AG08395 (cell line): ENCODE measurements around the gene TET3.
A peak's percentile ranks its signal among the peaks of the same experiment; 100 is the strongest.

Experiments used
- DNase-seq: peaks from one replicate; pipeline ENCODE4 v3.0.0; 2012; ENCODE audit warnings: mixed read lengths, low spot score

TET3 gene

DNA sequence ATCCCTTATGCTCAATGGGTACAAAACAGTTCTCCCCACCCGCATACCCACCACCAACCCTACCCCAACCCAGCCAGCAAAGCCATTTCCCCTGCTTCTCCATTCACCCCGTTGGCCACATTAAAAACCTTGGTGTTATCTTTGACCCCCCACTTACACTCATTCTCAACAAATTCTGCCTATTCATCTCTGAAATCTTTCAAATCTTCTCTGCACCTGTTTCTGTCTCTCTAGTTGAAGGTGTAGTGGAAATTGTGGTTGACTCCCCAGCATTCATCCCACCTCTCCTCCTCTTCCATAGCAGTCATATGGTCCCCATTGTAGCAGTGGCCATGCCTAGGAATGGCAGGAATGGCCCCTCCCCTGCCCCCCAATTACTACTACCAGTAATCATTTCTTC lies 20.5 kb upstream of the TET3 start:
- DNase-seq, result no peak

DNA sequence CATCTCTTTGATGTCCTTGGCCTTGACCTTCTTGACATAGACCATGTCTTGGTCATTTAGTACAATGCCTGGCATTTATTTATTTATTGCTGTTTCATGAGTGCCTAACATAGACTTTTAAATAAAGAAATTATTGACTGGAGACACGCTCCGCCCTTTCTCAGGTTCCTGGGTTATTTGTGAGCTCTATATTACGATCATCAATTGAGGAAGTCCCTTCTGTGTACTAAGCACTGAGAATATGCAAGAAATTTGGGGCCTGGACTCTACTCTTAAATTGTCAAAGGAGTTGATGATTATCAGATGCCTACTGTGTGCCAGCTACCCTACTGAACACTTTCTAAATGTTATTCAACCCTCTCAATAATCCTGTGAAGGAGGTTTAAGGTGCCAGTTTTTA lies 19.7 kb upstream of the TET3 start:
- no peak for DNase-seq

DNA sequence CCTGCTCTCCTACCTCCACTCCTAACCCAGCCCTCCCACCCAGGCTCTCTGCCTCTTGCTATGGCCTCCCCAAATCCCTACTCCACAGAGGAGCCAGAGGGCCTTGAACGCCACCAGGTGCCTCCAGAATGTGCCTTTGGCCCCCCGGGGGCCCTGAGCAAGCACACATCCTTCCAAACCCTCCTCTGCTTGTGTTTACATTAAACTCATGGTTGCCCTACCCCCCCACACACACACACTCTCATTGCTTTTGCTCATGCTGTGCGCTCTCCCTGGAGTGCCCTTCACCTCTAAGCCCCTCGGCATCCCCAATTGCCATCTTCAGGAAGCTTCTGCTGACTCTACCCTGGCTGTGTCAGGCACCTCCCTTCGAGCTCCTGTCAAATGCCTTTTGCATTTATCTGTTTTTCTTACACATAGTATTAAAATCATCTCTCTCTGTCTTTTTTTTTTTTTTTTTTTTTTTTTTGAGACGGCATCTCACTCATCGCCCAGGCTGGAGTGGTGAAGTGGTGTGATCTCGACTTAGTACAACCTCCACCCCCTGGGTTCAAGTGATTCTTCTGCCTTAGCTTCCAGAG lies 16.3 kb upstream of the TET3 start:
- DNase-seq, result no peak

DNA sequence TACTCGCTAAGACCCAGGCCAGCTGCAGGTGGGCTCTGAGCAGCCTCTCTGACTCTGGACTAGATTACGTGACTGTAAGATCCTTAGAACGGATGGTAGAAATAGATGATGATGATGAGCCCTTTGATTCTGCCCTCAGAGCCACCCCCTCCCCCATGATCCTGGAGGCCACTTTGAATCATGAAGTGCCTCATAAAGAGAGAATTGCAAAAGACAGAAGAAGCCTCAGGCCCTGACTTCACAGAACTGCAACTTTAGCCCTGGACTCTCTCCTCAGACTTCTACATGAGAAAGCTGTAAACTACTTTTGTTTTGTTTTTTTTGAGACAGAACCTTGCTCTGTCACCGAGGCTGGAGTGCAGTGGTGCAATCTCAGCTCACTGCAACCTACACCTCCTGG lies 15.4 kb upstream of the TET3 start:
- no peak for DNase-seq

DNA sequence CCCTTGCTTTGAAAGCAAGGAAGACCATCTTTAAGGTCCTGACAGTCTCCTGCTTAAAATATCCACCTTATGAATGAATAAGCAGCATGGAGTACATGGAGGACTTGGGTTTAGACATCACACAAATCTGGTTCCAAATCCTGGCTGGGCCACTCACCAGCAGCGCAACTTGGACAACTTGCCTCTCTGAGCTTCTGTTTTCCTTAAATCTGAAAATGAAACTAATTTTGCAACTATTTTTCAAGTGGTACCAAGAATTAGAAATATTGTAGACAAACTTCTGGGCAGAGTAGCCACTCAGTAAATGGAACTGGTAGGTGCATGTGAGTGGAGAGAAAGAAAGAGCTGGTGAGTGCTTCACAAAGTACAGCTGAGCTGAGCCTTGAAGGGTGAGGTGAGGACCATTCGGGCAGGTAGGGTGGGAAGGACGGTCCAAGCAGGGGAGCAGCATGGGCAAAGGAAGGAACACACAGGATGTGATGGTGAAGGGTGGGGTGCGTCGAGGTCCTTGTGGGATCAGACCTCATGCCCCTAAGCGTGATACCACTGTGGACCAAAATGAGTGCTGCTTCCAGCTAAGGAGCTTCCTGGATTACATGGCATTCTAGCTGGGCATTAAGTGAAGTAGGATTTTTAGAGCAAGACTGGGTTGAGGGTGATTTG lies 14.4 kb upstream of the TET3 start:
- DNase-seq, result no peak

DNA sequence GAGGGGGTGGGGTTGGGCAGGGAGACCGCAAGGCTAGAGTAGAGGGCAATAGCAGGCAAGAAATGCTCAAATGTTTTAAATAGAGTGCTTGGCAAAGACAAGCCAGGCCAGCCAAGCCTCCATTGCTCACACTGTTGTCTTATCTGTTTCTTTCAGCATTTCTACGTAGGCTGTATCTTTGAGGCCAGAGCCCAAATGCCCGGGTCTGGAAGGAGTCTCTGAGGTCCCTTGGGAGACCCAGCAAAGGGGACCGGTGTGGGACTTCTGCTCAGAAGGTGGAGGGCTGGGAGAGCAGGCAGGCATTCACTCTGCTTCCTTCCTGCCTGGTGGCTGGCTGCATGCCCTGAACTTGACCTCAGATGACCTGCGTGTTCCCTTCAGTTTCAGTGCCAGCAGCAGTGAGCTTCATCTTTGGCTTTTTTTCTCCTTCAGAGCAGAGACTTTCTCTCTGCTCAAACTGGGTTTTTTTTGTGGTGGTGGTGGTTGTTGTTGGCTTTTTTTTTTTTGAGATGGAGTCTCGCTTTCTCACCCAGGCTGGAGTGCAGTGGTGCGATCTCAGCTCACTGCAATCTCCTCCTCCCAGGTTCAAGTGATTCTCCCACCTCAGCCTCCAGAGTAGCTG lies 13.7 kb upstream of the TET3 start:
- DNase-seq, result peak; percentile 60

DNA sequence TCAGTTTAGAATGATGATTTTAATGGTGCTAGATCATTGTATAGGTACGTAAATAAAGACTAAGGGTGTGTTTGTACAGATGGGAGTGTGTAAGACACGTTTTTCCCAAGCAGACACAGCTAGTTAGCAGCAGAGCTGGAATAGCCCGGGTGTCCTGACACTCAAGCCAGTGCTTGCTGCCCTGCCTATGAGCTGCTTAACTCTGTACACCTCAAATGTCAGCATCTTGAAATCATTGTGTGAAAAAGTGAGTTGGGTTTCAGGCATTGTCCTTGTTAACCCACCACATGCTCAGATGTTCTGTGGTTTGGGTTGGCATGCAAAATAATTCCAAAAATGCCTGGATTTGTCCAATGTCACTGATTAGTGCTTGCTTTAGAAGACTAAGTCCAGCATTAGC lies 13.0 kb upstream of the TET3 start:
- DNase-seq, result no peak

DNA sequence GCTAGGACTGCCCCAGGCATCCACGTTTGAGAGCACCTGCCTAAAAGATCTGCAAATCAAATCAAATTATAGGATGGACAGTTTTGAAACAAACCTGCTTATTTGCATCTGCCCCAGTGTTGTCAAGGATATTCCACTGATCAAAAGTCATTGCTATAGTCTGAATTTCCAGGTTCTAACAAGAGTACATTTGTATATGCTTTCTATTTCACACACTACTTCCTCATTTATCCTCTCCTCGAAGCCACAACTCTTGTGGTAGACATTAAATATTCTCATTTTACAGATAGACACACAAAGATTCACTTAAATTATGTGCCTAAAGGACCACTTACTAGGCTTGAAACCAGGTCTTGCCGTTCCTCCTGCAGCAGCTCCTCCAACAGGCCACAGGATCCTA lies 11.9 kb upstream of the TET3 start:
- no peak for DNase-seq

DNA sequence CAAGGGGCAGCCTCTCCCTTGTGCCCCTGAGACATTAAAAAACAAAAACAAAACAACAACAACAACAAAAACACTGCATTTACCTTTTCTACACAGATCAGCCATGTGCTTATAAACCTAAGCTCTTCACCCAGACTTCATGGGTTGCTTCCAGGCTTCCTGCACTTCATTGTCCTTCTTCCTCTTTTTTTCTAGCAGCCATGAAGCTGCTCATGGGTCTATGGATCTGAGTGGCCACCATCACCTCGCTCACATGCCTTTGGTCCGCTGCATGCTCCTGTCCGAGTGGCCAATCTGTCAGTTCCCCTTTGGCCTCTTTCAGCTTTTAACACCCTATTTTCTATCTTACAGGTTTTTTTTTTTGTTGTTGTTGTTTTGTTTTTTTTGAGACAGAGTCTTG lies 9.0 kb upstream of the TET3 start:
- no peak for DNase-seq

DNA sequence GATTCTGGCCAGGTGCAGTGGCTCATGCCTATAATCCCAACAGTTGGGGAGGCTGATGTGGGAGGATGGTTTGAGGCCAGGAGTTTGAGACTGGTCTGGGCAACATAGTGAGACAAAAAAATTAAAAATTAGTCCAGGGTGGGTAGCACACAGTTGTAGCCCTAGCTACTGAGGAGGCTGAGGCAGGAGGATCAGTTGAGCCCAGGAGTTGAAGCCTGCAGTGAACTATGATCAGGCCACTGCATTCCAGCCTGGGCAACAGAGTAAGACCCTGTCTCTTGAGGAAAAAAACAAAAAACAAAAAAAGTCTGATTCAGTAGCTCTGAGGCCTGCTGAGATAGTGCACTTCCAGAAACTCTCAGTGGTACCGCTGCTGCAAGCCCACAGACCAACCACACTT lies 7.9 kb upstream of the TET3 start:
- no peak for DNase-seq

DNA sequence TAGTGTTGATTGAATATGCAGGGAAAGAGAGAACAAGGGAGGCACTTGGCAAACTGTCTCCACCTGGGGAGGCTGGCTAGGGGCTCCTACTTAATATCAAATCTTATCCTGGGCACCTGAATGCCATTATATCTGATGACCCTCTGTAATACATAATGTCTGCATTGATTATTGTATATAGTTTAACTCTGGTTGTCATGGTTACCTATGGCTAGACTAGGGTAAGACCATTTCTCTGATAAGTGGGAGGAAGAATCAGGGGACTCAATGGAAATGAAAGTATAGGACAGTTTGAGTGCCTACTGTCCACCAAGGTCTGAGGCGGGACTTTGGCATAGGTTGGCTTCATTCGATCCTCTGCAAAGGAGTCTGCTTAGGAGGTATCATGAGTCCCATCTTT lies 7.2 kb upstream of the TET3 start:
- DNase-seq, result no peak

DNA sequence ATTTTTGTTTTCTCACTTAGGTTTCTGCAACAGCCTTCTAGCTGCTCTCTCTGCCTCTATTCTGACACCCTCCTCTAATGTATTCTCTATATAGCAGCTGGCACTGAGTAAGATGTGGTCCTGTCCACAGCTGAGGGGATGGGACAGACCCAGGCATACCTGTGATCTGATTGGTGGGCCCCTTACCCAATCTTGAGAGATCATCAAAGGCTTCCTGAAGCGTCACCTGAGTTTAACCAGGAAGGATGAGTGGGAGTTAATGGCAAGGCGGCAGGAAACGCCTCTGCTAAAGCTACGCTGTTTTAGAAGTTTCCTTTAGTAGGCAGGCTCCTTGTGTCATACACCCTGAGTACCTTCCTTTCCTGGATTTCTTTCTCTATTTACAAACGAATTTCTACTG lies 5.7 kb upstream of the TET3 start:
- no peak for DNase-seq

DNA sequence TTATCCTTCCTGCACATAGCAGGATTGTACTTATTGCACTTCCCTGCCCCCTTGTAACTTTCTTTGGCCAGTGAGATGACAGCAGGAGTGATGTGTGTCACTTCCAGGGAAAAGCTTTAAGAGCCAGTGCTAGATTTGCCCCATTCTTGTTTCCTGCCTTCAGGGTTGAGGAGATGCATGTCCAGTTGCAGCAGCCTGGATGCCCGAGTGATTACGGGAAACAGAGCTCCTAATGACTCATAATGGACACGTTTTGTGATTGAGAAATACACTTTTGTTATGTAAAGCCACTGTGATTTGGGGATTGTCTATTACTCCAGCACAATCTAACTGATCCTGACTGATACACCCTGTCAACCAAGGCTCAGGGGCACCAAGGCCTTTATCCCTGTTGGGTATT lies 5.0 kb upstream of the TET3 start:
- DNase-seq, result peak; percentile 91

DNA sequence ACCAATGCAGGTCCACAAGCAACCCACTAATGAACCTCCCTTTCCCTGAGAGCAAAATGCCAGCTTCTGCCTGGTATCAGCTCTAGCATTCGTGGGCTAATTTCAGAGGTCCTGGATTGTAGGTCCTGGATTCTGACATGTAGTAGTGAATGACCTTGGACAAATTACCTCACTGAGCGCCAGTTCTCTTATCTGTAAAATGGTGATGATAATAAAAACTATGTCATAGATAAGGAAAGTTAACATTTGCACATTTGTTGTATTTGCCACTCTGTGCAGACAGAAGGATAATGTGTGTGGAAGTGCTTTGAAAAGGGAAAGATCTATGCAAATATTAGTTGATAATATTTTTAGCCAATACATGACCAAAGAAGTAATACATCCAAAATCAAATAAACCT lies 4.1 kb upstream of the TET3 start:
- no peak for DNase-seq

DNA sequence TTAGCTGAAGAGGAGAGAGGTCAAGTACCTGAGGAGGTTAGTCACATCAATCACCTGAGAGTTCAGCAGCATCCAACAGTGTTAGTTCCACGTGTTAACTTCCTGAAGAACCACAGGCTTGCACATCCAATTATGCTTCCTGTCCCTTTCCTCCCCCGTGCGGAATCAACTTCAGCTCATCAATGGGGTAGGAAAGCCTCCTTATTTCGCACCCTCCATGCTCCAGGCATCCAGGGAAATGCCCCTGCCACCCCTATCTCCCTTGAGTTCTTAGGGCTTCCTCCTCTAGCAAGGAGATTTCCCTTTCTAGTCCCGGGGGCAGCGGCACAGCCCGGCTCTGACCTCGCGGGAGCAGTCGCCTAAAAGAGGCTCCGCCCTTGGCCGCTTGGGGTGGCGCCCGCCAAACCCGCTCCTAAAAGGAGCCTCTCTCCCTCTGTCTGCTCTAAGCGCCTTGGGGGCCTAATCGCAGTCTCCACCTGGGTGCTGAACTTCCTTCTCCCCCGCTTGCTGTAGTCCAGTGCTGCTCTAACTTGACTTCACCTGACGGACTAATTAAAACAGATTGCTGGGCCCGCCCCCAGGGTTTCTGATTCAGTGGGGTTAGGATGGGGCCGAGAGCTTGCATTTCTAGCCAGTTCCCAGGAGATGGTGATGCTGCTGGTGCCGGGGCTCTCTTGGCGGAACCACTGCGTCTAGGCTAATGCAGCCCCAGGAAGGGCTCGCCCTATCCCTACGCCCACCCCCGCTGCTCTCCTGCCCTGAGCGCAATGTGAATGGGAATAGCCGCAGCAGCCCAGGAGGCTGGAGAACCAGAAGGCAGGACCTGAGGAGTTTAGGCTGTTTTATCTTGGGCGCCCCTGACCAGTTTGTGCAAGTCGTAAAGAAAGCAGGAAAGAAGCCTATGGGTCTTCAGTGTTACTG lies 3.4 kb upstream of the TET3 start:
- DNase-seq, result peak; percentile 43

DNA sequence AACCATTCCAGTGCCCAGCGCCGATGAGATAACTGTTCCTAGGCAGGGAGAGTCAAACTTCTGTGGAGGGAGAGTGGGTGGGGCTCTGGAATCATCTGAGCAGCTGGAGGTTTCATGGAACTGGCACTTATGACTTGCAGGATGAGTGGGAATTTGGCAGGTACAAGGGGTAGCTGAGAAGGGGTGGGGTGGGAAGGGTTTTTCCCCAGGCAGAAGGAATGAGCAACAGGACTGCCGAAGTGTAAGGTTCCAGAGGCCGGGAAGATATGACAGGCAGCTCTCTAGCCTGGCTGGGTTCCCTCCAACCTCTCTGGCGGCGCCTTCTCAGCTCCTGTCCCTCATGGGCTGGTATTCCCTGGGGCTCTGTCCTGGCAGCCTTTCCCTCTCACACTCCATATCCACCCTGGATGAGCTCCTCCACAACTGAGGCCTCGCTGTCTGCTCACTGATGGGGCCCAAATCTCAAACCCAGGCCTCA lies 2.5 kb upstream of the TET3 start:
- no peak for DNase-seq

DNA sequence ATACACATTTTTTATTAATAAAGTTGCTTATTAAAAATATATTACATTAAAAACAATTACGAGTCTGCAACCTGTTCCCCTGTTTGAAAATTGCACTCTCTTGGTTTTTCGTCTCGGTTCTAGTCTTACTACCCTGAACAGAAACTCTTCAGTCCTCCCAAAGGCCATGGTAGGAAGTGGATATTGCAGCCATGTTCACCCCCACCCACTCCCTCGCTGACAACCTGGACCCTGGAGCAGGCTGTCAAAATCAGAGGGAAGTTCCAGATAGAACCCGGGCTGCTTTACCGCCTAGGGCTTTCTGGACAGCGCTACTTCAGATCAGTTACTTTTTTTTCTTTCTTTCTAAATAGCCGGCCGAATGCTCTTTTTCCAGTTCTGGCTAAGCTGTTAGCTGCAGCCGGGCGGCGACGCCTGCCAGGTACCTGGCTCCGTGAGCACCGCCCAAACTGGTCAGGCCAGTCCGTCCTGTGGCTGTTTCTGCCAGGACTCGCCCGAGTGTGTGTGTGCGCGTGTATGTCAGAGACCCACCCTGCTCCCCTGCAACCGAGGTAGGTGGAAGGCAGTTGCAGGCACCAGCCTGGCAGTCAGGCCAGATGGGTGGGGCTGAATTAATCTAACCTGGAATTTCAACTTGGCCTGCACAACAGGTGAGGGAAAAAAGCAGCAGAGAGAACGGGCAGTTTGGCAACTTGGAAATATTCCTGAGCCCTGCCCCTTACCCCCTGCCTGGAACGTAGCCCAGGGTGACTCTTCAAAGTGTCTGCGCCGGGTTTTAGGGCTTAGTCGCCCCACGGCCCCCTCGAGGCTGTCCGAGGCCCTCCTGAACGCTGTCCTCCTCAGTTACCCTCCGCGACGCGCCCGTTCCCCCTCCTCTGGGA lies 1.1 kb upstream of the TET3 start:
- no peak for DNase-seq

DNA sequence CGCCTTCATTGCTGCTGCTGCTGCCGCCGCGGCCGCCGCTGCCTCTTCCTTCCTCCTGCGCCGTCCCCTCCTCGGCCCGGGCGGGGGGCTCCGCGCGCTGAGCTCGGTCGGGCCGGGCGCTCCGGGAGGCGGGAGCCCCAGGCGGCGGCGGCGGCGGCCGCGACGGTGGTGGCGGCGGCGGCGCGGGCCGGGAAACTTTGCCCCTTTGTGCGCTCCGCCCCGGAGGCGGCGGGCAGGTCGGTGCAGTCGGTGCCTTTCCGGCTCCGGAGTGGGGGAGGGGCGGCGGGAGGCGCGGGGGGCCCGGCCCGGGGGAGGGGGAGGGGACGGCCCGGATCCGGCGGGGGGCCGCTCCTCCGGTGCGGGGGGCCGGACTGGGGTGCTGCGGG lies 205 bp downstream of the TET3 start:
- no peak for DNase-seq

DNA sequence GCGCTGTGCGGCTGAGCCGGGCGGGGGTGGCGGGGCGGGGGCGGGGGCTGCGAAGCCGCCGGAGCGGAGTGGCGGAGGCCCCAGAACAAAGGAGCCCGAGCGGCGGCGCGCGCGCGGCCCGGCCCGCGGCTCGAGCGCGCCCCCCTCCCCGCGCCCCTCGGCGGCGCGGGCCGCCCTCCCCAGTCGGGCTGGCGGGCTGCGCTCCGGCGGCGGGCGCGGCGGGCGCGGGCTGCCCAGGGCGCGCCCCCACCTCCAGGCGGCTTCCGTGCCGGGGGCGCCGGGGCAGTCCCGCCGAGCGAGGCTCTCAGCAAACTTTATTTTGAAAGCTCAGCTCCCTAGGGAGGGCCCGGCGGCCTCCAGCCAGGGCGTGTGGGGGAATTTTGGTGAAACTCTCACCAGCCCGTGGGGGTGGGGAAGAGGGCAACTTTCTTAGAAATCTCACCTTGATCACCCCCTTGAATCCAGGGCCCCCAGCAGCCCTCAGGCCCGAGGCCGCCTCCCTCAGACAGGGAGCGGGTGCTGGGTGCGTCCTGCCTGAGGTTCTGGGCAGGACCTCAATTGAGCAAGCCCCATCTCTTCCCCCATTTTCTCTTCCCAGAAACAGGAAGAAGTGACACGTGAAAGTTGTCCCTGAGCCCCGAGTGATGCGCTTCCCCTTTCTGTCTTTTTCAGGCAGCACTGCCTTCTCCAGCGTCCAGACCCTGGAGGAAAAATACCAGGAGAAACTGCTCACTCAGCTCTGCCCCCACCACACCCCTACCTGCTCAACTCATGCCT lies 786 bp downstream of the TET3 start:
- no peak for DNase-seq

DNA sequence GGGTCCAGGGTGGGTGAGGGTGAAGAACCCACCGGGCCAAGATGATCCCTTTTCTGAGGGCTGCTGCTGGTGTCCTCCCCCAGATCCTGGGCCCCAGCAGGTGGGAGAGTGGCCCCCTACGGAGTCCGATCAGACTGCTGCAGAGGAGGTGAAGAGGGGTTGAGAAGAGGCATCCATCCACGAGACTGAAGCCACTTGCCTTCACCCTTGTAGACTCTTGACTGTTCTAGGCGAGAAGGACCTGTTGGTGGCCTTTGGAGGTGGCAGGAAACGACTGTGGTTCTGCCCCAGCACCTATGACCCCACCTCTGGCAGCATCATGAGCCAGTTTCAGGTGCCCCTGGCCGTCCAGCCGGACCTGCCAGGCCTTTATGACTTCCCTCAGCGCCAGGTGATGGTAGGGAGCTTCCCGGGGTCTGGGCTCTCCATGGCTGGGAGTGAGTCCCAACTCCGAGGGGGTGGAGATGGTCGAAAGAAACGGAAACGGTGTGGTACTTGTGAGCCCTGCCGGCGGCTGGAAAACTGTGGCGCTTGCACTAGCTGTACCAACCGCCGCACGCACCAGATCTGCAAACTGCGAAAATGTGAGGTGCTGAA lies 1.5 kb downstream of the TET3 start:
- no peak for DNase-seq
